ENCODE measurements around the gene TBATA.

DNA sequence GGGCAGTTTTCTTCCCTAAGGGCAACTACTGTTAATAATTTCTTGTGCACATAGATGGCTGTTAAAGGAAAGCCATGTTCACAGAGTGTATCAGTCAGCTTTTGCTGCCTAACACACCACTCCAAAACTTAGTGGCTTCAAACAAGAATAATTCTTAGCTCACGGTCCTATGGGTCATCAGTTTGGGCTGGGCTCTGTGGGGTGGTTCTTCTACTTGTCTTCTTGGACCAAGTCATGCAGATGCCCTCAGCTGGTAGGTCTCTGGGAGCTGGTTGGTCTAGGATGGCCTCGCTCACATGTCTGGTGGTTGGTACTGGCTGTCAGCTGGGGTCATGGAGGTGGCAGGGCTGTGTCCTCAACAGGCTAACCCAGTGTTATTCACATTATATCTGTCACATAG lies 39.6 kb downstream of the TBATA start:
- TF ChIP-seq, protein P1, sequence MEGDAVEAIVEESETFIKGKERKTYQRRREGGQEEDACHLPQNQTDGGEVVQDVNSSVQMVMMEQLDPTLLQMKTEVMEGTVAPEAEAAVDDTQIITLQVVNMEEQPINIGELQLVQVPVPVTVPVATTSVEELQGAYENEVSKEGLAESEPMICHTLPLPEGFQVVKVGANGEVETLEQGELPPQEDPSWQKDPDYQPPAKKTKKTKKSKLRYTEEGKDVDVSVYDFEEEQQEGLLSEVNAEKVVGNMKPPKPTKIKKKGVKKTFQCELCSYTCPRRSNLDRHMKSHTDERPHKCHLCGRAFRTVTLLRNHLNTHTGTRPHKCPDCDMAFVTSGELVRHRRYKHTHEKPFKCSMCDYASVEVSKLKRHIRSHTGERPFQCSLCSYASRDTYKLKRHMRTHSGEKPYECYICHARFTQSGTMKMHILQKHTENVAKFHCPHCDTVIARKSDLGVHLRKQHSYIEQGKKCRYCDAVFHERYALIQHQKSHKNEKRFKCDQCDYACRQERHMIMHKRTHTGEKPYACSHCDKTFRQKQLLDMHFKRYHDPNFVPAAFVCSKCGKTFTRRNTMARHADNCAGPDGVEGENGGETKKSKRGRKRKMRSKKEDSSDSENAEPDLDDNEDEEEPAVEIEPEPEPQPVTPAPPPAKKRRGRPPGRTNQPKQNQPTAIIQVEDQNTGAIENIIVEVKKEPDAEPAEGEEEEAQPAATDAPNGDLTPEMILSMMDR (IDR thresholded peaks at IDR 0.05): no peak
- no peak for TF ChIP-seq EP300 (IDR thresholded peaks at IDR 0.05)
- no peak for TF ChIP-seq POLR2A (IDR thresholded peaks at IDR 0.05)
